HL-60 (cell line): ENCODE results near the gene CCL26.

ENCODE experiments used
- GABPA ChIP-seq: IDR thresholded peaks from 2 replicates; pipeline ENCODE4 v1.6.1; 2012; ENCODE audit warnings: low read depth
- POLR2AphosphoS5 ChIP-seq: IDR thresholded peaks from 2 replicates; pipeline ENCODE4 v1.6.1; 2012; ENCODE audit warnings: low read depth
- SPI1 ChIP-seq: IDR thresholded peaks from 2 replicates; pipeline ENCODE4 v1.6.1; 2012; ENCODE audit warnings: low read depth, mild to moderate bottlenecking, borderline replicate concordance
- TF ChIP-seq, protein P1 (sequence below): IDR thresholded peaks from one replicate; pipeline ENCODE4 v1.5.1; 2011; ENCODE audit warnings: low read length, control low read depth, inconsistent platforms; ENCODE audit not compliant: insufficient read depth
- TF ChIP-seq, protein P2 (sequence below): IDR thresholded peaks from 2 replicates; pipeline ENCODE4 v1.6.1; 2012; ENCODE audit warnings: low read depth; ENCODE audit not compliant: insufficient replicate concordance

DNA sequence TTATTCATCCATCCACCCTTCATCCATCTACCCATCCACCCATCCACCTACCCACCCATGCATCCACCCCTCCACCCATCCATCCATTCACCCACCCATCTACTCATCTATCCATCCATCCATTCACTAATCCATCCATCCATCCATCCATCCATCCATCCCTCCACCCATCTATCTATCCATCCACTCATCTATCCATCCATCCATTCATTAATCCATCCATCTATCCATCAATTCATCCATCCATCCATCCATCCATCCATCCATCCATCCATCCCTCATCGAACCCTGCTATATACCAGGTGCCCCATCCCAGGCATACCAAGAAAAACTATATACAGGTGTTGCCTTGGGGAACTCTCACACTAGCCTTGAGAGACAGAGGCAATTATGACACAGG lies 48.7 kb upstream of the CCL26 start:
- TF ChIP-seq, protein P1, sequence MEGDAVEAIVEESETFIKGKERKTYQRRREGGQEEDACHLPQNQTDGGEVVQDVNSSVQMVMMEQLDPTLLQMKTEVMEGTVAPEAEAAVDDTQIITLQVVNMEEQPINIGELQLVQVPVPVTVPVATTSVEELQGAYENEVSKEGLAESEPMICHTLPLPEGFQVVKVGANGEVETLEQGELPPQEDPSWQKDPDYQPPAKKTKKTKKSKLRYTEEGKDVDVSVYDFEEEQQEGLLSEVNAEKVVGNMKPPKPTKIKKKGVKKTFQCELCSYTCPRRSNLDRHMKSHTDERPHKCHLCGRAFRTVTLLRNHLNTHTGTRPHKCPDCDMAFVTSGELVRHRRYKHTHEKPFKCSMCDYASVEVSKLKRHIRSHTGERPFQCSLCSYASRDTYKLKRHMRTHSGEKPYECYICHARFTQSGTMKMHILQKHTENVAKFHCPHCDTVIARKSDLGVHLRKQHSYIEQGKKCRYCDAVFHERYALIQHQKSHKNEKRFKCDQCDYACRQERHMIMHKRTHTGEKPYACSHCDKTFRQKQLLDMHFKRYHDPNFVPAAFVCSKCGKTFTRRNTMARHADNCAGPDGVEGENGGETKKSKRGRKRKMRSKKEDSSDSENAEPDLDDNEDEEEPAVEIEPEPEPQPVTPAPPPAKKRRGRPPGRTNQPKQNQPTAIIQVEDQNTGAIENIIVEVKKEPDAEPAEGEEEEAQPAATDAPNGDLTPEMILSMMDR: no peak
- TF ChIP-seq SPI1 (no peak), GABPA (no peak), POLR2AphosphoS5 (no peak)
- TF ChIP-seq, protein P2, sequence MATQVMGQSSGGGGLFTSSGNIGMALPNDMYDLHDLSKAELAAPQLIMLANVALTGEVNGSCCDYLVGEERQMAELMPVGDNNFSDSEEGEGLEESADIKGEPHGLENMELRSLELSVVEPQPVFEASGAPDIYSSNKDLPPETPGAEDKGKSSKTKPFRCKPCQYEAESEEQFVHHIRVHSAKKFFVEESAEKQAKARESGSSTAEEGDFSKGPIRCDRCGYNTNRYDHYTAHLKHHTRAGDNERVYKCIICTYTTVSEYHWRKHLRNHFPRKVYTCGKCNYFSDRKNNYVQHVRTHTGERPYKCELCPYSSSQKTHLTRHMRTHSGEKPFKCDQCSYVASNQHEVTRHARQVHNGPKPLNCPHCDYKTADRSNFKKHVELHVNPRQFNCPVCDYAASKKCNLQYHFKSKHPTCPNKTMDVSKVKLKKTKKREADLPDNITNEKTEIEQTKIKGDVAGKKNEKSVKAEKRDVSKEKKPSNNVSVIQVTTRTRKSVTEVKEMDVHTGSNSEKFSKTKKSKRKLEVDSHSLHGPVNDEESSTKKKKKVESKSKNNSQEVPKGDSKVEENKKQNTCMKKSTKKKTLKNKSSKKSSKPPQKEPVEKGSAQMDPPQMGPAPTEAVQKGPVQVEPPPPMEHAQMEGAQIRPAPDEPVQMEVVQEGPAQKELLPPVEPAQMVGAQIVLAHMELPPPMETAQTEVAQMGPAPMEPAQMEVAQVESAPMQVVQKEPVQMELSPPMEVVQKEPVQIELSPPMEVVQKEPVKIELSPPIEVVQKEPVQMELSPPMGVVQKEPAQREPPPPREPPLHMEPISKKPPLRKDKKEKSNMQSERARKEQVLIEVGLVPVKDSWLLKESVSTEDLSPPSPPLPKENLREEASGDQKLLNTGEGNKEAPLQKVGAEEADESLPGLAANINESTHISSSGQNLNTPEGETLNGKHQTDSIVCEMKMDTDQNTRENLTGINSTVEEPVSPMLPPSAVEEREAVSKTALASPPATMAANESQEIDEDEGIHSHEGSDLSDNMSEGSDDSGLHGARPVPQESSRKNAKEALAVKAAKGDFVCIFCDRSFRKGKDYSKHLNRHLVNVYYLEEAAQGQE: no peak
